GM19395 (cell line): ENCODE measurements around the gene OR52E2.

Experiments used
- ATAC-seq: cut with Tn5 transposase; IDR thresholded peaks from one replicate; pipeline ENCODE4 v1.9.1; 2021; ENCODE audit warnings: mild to moderate bottlenecking, moderate library complexity; ENCODE audit not compliant: unreplicated experiment

The OR52E2 gene

GRCh38 chr11:5013012-5013411 lies 46.4 kb downstream of the OR52E2 start:
- no peak for ATAC-seq

- ATAC-seq, result no peak
These were observed 48.2 kb downstream of the OR52E2 start for GRCh38 chr11:5011254-5011653.
